Measurements from ENCODE around the gene NUP107. TPM values are rescaled to one million over a fixed set of nuclear protein-coding genes. Genes with fewer than 3 reads are reported as not detected.

NUP107 gene
- total RNA-seq, 1 experiment from 2014 or later = 99.0 TPM

DNA sequence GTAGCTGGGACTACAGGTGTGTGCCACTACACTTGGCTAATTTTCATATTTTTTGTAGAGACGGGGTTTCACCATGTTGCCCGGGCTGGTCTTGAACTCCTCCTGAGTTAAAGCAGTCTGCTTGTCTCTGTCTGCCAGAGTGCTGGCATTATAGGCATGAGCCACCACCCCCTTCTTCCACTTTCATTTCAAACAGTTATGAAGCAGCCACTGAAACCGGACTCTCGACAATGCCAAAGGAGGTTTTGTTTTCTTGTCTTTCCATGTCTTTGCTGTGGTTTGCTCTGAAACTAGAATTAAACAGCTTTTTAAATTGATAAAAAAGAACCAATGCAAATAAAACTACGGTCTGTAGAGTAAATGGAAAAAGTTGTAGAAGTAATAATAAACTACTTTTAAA lies 45.6 kb upstream of the NUP107 start:
- intact Hi-C loops (cut with micrococcal nuclease) = no loop called here
- RAD21 ChIA-PET (ENCODE audit: low non-redundant PET in 1 of 2, low total read pairs in 2 of 2, uncharacterized antibody in 2 of 2, unreplicated experiment in 2 of 2) = no interaction called here
- no peaks in the 10 kb centered on the region for H3K36me3 ChIP-seq (ENCODE audit: control insufficient read depth in 1 of 2, insufficient read depth in 2 of 2, low read length in 2 of 2)
- ATAC-seq (no peak), DNase-seq (ENCODE audit: low read depth, low spot score) (no peak)
- TF ChIP-seq, protein P1, sequence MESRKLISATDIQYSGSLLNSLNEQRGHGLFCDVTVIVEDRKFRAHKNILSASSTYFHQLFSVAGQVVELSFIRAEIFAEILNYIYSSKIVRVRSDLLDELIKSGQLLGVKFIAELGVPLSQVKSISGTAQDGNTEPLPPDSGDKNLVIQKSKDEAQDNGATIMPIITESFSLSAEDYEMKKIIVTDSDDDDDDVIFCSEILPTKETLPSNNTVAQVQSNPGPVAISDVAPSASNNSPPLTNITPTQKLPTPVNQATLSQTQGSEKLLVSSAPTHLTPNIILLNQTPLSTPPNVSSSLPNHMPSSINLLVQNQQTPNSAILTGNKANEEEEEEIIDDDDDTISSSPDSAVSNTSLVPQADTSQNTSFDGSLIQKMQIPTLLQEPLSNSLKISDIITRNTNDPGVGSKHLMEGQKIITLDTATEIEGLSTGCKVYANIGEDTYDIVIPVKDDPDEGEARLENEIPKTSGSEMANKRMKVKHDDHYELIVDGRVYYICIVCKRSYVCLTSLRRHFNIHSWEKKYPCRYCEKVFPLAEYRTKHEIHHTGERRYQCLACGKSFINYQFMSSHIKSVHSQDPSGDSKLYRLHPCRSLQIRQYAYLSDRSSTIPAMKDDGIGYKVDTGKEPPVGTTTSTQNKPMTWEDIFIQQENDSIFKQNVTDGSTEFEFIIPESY (IDR thresholded peaks at IDR 0.05; ENCODE audit: extremely low read depth, insufficient replicate concordance, low read length) = no peak
- no peak for TF ChIP-seq POLR2AphosphoS5 (IDR thresholded peaks at IDR 0.05; ENCODE audit: low read depth, low read length)
- TF ChIP-seq MAX (IDR thresholded peaks at IDR 0.05) = no peak
- TF ChIP-seq EZH2phosphoT487 (IDR thresholded peaks at IDR 0.05; ENCODE audit: borderline replicate concordance) = no peak
- no peak for TF ChIP-seq YY1 (IDR thresholded peaks at IDR 0.05; ENCODE audit: extremely low read depth, insufficient replicate concordance, low read depth, low read length)
- no peak for TF ChIP-seq RAD21 (IDR thresholded peaks at IDR 0.05; ENCODE audit: low read depth)
- TF ChIP-seq ZFX (IDR thresholded peaks at IDR 0.05) = no peak
- no peak for TF ChIP-seq CBX3 (IDR thresholded peaks at IDR 0.05; ENCODE audit: low read depth)
- TF ChIP-seq SIN3A (IDR thresholded peaks at IDR 0.05; ENCODE audit: low read depth) = no peak
- TF ChIP-seq CTCF (IDR thresholded peaks at IDR 0.05 in 2 of 3, conservative IDR thresholded peaks at IDR 0.05 in 1 of 3; ENCODE audit: borderline replicate concordance in 1 of 3, insufficient read depth in 1 of 3, low read depth in 2 of 3, low read length in 2 of 3) = no peak
- no peak for TF ChIP-seq ZNF274 (IDR thresholded peaks at IDR 0.05; ENCODE audit: low read depth, low read length)
- no peak for TF ChIP-seq SP1 (IDR thresholded peaks at IDR 0.05; ENCODE audit: low read depth)
- TF ChIP-seq CEBPB (IDR thresholded peaks at IDR 0.05; ENCODE audit: low read depth) = no peak
- TF ChIP-seq TCF7L2 (IDR thresholded peaks at IDR 0.05; ENCODE audit: borderline replicate concordance, extremely low read depth, insufficient read depth, insufficient read length) = no peak
- TF ChIP-seq, protein P2, sequence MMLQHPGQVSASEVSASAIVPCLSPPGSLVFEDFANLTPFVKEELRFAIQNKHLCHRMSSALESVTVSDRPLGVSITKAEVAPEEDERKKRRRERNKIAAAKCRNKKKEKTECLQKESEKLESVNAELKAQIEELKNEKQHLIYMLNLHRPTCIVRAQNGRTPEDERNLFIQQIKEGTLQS (IDR thresholded peaks at IDR 0.05) = no peak
- no peak for TF ChIP-seq POLR2A (IDR thresholded peaks at IDR 0.05; ENCODE audit: borderline replicate concordance, extremely low read depth, insufficient read depth, insufficient read length)
- H3K9ac ChIP-seq (ENCODE audit: low read length) = no peak overlapping the region
- H3K27me3 ChIP-seq (ENCODE audit: insufficient read depth, low read length) = no peaks in the 10 kb centered on the region
- H3K4me2 ChIP-seq (ENCODE audit: low read length) = no peak overlapping the region
- POLR2A ChIA-PET = no interaction called here
- peaks cover 6% of the 10 kb centered on the region; the same call in 1 of the 2 replicates for H4K20me1 ChIP-seq (ENCODE audit: insufficient read depth)
- no peaks in the 10 kb centered on the region for H3K9me3 ChIP-seq (ENCODE audit: control insufficient read depth in 1 of 2, insufficient read depth in 1 of 2, low read depth in 1 of 2, low read length in 2 of 2)
- H3K27ac ChIP-seq (ENCODE audit: low read depth, low read length) = no peak overlapping the region
- no peaks in the 10 kb centered on the region for H3K9me2 ChIP-seq (ENCODE audit: insufficient read depth)
- BruUV-seq (replicated peaks) = no TSS peak
- H3K4me1 ChIP-seq (ENCODE audit: control insufficient read depth in 1 of 2, insufficient read depth in 2 of 2, low read length in 2 of 2) = no peaks in the 10 kb centered on the region
- H3K79me2 ChIP-seq (ENCODE audit: insufficient read depth, low read length) = peaks cover 93% of the 10 kb centered on the region
- H2AFZ ChIP-seq (ENCODE audit: low read depth, low read length, poor library complexity, severe bottlenecking) = no peak overlapping the region
- CTCF ChIA-PET = no interaction called here
- H3K4me3 ChIP-seq (replicated peaks in 1 of 2; ENCODE audit: low read depth in 1 of 2, low read length in 2 of 2) = no peak overlapping the region
